GM12872 (cell line): ENCODE measurements around the gene HARS1.

Source experiments
- CTCF ChIP-seq: IDR thresholded peaks from 3 replicates; pipeline ENCODE4 v1.5.1; 2011; ENCODE audit warnings: low read depth, mild to moderate bottlenecking, low read length, moderate library complexity; ENCODE audit not compliant: insufficient read depth

HARS1 gene

GRCh38 chr5:140632366-140633020, 58.7 kb downstream of the HARS1 start:
- no peak for TF ChIP-seq CTCF

GRCh38 chr5:140631831-140632365, 59.3 kb downstream of the HARS1 start:
- TF ChIP-seq CTCF: no peak

GRCh38 chr5:140631036-140631417, 60.1 kb downstream of the HARS1 start:
- no peak for TF ChIP-seq CTCF

- TF ChIP-seq CTCF: no peak
These were observed 60.7 kb downstream of the HARS1 start for GRCh38 chr5:140630292-140631035.

GRCh38 chr5:140628711-140629110, 62.5 kb downstream of the HARS1 start:
- no peak for TF ChIP-seq CTCF

- no peak for TF ChIP-seq CTCF
These were observed 63.2 kb downstream of the HARS1 start for GRCh38 chr5:140627972-140628371.
